C4-2B (cell line): ENCODE data around the gene YARS1.

ENCODE experiments used
- H3K27ac ChIP-seq: fragments of 450-650 bp; 2 replicates; pipeline ENCODE4 v1.5.1; 2017
- ZFX ChIP-seq: fragments of 450-650 bp; IDR thresholded peaks from 2 replicates; pipeline ENCODE4 v1.6.1; 2017
- TF ChIP-seq, protein P1 (sequence below): fragments of 450-650 bp; conservative IDR thresholded peaks from 2 replicates; pipeline ENCODE4 v1.5.1; 2017; ENCODE audit warnings: mild to moderate bottlenecking

The YARS1 gene

DNA sequence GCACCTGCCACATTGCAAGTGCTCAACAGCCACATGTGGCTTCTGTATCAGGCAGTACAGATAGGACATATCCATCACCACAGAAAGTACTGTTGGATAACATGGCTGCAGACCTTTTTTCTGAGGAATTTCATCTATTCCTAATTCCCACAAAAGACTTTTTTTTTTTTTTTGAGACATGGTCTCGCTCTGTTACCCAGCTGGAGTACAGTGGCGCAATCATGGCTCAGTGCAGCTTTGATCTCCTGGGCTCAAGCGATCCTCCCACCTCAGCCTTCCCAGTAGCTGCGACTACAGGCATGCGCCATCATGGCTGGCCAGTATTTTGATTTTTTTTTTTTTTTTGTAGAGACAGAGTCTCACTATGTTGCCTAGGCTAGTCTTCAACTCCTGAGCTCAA lies 33.3 kb downstream of the YARS1 start:
- TF ChIP-seq, protein P1, sequence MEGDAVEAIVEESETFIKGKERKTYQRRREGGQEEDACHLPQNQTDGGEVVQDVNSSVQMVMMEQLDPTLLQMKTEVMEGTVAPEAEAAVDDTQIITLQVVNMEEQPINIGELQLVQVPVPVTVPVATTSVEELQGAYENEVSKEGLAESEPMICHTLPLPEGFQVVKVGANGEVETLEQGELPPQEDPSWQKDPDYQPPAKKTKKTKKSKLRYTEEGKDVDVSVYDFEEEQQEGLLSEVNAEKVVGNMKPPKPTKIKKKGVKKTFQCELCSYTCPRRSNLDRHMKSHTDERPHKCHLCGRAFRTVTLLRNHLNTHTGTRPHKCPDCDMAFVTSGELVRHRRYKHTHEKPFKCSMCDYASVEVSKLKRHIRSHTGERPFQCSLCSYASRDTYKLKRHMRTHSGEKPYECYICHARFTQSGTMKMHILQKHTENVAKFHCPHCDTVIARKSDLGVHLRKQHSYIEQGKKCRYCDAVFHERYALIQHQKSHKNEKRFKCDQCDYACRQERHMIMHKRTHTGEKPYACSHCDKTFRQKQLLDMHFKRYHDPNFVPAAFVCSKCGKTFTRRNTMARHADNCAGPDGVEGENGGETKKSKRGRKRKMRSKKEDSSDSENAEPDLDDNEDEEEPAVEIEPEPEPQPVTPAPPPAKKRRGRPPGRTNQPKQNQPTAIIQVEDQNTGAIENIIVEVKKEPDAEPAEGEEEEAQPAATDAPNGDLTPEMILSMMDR, result no peak
- TF ChIP-seq ZFX, result no peak
- H3K27ac ChIP-seq, result no peak overlapping the region

DNA sequence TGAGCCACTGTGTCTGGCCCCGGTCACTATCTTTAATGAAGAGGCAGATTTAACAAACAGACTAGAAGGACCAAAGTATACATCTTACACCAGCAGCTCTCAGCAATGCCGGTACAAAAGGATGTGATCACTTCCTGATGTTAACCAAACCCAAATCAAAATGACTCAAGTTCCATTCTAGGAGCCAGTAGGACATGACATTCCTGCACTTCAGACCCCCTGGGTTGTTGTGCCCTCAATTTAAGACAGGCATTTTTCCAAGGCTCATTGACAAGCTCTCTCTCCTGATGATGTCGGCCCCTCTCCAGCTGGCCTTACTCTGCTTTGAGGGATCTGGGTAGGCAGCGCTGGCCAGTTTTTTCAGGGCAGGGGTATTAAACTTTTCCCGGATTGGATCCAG lies 35.1 kb downstream of the YARS1 start:
- H3K27ac ChIP-seq, result no peak overlapping the region
- TF ChIP-seq ZFX, result no peak
- TF ChIP-seq, protein P1, result no peak

DNA sequence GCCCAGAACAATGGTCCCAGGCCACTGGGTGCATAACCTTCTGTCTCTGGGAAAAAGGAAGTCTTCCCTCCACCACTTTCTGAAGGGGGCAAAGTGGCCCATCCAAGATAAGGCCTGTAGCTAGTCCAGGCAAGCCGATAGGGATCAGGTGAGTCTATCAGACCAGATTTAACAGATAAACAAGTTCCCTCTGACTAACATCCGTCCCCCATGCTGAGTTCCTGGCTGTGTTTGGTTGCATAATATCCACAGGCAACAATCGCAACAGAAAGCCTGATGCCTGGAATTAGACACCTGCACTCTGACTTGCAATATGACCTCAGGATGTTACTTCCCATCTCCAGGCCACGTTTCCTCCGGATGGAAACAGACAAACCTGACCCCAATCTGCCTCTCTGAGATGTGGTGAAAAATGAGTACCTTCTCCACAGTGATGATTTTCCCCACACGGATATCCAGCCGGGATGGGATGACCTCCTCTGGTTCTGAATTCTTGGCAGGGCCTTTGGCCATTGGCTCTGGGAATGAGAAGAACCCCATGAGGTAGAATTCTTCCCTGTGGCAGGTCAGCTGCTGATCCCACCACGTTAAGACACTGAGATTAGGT lies 36.4 kb downstream of the YARS1 start:
- no peak overlapping the region for H3K27ac ChIP-seq

DNA sequence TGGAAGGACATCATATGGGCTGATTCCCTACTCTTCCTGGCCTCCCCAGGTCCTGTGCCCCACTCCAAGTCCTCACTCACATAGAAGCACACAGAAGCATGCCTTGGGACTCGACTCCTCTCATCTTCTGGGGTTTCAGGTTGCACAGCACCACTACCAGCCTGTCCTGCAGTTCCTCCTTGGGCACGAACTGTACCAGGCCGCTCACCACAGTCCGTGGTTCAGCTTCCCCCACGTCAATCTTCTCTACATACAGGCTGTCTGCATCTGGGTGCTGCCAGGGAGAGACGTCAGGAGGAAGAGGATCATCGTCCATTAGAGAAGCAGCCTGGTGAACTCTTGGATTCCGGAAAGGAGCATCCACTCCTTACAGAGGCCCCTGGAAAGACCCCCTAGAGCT lies 37.2 kb downstream of the YARS1 start:
- H3K27ac ChIP-seq, result no peak overlapping the region
- TF ChIP-seq ZFX, result no peak
- TF ChIP-seq, protein P1, result no peak

More for the DNA sequence above, 36.4 kb downstream of the YARS1 start:
- TF ChIP-seq, protein P1, result no peak
- no peak for TF ChIP-seq ZFX

DNA sequence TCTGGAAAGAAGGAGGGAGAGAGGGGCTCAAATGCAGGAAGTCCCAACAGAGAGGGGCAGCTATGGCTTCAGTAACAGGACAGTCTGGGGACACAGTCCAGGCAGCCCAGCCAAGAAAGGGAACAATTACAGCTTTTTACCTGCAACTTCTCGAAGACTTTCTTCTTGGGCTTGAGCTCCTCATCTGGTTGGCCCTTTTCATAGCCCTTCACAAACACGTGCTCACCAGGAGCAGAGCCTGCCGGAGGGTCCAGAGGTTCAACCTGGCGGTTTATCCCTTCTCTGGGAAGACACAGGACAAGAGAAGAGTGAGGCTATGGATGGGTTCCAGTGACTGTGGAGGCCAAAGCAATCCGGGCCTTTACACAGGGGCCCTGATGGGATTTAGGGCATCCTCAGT lies 37.9 kb downstream of the YARS1 start:
- no peak overlapping the region for H3K27ac ChIP-seq
- TF ChIP-seq, protein P1, result no peak
- TF ChIP-seq ZFX, result no peak

DNA sequence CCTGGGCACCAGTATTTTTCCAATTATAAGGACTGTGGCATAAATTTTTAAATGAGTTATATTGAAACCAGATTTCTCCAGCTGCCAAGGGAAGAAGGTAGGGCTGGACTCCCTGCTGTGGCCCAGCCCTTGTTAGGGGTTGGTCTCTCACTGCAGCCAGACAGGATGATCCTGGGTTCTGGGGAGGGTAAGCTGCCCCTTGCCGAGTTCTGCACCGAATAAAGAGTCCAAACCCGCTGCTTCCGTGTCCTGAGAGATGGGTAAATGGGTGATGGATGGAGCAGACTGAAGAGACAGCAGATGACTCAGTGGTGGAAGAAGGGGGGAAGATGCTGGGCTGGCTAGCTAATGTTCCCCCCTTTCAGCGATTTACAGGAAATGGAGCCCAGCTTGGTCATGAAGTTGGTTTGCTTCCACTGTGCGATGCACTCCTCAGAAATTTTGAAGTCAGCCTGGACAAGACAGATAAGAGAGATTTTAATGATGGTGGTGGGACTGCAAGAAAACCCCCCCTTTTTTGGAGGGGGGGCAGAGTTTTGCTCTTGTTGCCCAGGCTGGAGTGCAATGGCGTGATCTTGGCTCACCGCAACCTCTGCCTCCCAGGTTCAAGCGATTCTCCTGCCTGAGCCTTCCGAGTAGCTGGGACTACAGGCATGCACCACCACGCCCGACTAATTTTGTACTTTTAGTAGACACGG lies 41.4 kb downstream of the YARS1 start:
- H3K27ac ChIP-seq, result no peak overlapping the region

More for the DNA sequence above, 41.4 kb downstream of the YARS1 start:
- TF ChIP-seq ZFX, result no peak
- TF ChIP-seq, protein P1, result no peak
